Endodermal cell (in vitro differentiated cells): Measurements from ENCODE around the gene ADIPOR2. TPM values are rescaled to one million over a fixed set of nuclear protein-coding genes. Genes with fewer than 3 reads are reported as not detected.
"Not testable (repeated sequence)": the region's sequence is repeated elsewhere in the genome, so short reads cannot be mapped to it uniquely, and the experiment has no call there.

Experiments
- DNase-seq: peaks from one replicate; pipeline ENCODE4 v3.0.0-alpha.2; 2017
- H3K27ac ChIP-seq: 2 replicates; pipeline ENCODE4 v1.5.1; 2013; ENCODE audit warnings: mild to moderate bottlenecking, low read depth, low read length, moderate library complexity
- H3K27me3 ChIP-seq: 2 replicates; pipeline ENCODE4 v1.6.1; 2013; ENCODE audit warnings: mild to moderate bottlenecking, low read length, moderate library complexity; ENCODE audit not compliant: insufficient read depth, control insufficient read depth, poor library complexity, severe bottlenecking
- H3K36me3 ChIP-seq: 2 replicates; pipeline ENCODE4 v1.7.0; 2013; ENCODE audit warnings: mild to moderate bottlenecking, low read length, moderate library complexity; ENCODE audit not compliant: control insufficient read depth, insufficient read depth
- H3K4me1 ChIP-seq: one replicate; pipeline ENCODE4 v1.7.0; 2013; ENCODE audit warnings: low read length; ENCODE audit not compliant: control insufficient read depth, insufficient read depth
- H3K4me3 ChIP-seq: 2 replicates; pipeline ENCODE4 v1.5.1; 2013; ENCODE audit warnings: mild to moderate bottlenecking, low read length, moderate library complexity
- H3K9ac ChIP-seq: 2 replicates; pipeline ENCODE4 v1.6.1; 2013; ENCODE audit warnings: mild to moderate bottlenecking, low read length, moderate library complexity; ENCODE audit not compliant: poor library complexity, severe bottlenecking; ENCODE audit errors: extremely low read depth
- H3K9me3 ChIP-seq: 2 replicates; pipeline ENCODE4 v1.6.1; 2013; ENCODE audit warnings: mild to moderate bottlenecking, low read length, moderate library complexity; ENCODE audit not compliant: control insufficient read depth
- H3K27ac Mint-ChIP-seq: 2 replicates; pipeline ENCODE4 v1.8.0; 2020; ENCODE audit warnings: mixed read lengths
- H3K27me3 Mint-ChIP-seq: 2 replicates; pipeline ENCODE4 v1.8.0; 2021; ENCODE audit warnings: mild to moderate bottlenecking, mixed read lengths; ENCODE audit not compliant: insufficient read depth
- H3K36me3 Mint-ChIP-seq: 2 replicates; pipeline ENCODE4 v1.8.0; 2020; ENCODE audit warnings: low read depth, mixed read lengths
- H3K4me1 Mint-ChIP-seq: 2 replicates; pipeline ENCODE4 v1.8.0; 2020; ENCODE audit warnings: mixed read lengths
- H3K4me3 Mint-ChIP-seq: 2 replicates; pipeline ENCODE4 v1.8.0; 2020; ENCODE audit warnings: mild to moderate bottlenecking, moderate library complexity, mixed read lengths
- H3K9me3 Mint-ChIP-seq: 2 replicates; pipeline ENCODE4 v1.8.0; 2020; ENCODE audit warnings: mild to moderate bottlenecking, mixed read lengths
- CTCF ChIP-seq: fragments of 200-600 bp; sonication (generic); conservative IDR thresholded peaks from 2 replicates; pipeline ENCODE4 v1.5.0; 2021; ENCODE audit warnings: antibody characterized with exemption, mild to moderate bottlenecking
- WGBS, 2 experiments: methylation state at CpG; one replicate each; pipeline versions ENCODE4 v1.1.5 to v1.1.7; 2013; ENCODE audit warnings: missing lambda C conversion rate in 2 of 2, mixed read lengths in 1 of 2; ENCODE audit not compliant: insufficient coverage in 1 of 2, insufficient read length in 1 of 2; 5-methylcytosine and 5-hydroxymethylcytosine counted together
- total RNA-seq, 2 donors: library from RNA; stranded (reverse); fragmentation: NEBNext Ultra II Directional in 1 of 2; extraction: Animal tissue kit (Norgen Biotek cat#: 25700) in 1 of 2; gene quantifications; 2 replicates in 1 of 2; 3 replicates in 1 of 2; pipeline ENCODE4 v1.2.1, GENCODE V29; 2021

Gene ADIPOR2
- total RNA-seq, 2 donors from 2014 or later, result 53.7 to 124 TPM

- Mint-ChIP-seq H3K27ac (no peak overlapping the region), H3K4me1 (peaks cover 36% of the 10 kb centered on the region), H3K27me3 (no peaks in the 10 kb centered on the region), H3K9me3 (no peaks in the 10 kb centered on the region), H3K36me3 (peaks cover 21% of the 10 kb centered on the region), H3K4me3 (peak overlapping the region; percentile 86)
- H3K4me1 ChIP-seq, result peaks cover 4% of the 10 kb centered on the region
- no peaks in the 10 kb centered on the region for H3K27me3 ChIP-seq
- peak overlapping the region; percentile 100 for H3K4me3 ChIP-seq
- no peak for DNase-seq
- TF ChIP-seq CTCF, result no peak
- WGBS, 2 experiments, result 96% methylated on average over 13 to 15 of the region's 15 CpGs
- H3K9me3 ChIP-seq, result no peaks in the 10 kb centered on the region
- no peak overlapping the region for H3K9ac ChIP-seq
- H3K27ac ChIP-seq, result no peak overlapping the region
- peaks cover 19% of the 10 kb centered on the region for H3K36me3 ChIP-seq
Measured at GRCh38 chr12:1692895-1693610, 2.2 kb downstream of the ADIPOR2 start.

DNA sequence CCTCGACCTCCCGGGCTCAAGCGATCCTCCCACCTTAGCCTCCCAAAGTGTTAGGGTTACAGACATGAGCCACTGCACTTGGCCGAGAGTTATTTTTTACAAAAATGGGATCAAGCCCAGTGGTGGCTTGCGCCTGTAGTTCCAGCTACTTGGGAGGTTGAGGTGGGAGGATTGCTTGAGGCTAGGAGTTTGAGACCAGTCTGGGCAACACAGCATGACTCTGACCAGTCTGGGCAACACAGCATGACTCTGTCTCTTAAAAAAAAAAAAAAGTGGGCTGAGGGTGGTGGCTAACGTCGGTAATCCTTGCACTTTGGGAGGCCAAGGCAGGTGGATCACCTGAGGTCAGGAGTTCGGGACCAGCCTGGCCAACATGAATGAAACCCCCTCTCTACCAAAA is 4.2 kb downstream of the ADIPOR2 start:
- peaks cover 23% of the 10 kb centered on the region for H3K36me3 ChIP-seq
- not testable (repeated sequence) for H3K9me3 ChIP-seq, H3K4me3 Mint-ChIP-seq, H3K4me1 ChIP-seq, H3K27ac ChIP-seq, H3K4me3 ChIP-seq, DNase-seq, H3K27ac Mint-ChIP-seq, H3K27me3 ChIP-seq, H3K9ac ChIP-seq, H3K27me3 Mint-ChIP-seq, H3K9me3 Mint-ChIP-seq
- 95 to 100% methylated on average over 4 to 8 of the region's 8 CpGs for WGBS, 2 experiments
- peaks cover 39% of the 10 kb centered on the region for H3K4me1 Mint-ChIP-seq
- H3K36me3 Mint-ChIP-seq, result peaks cover 25% of the 10 kb centered on the region

DNA sequence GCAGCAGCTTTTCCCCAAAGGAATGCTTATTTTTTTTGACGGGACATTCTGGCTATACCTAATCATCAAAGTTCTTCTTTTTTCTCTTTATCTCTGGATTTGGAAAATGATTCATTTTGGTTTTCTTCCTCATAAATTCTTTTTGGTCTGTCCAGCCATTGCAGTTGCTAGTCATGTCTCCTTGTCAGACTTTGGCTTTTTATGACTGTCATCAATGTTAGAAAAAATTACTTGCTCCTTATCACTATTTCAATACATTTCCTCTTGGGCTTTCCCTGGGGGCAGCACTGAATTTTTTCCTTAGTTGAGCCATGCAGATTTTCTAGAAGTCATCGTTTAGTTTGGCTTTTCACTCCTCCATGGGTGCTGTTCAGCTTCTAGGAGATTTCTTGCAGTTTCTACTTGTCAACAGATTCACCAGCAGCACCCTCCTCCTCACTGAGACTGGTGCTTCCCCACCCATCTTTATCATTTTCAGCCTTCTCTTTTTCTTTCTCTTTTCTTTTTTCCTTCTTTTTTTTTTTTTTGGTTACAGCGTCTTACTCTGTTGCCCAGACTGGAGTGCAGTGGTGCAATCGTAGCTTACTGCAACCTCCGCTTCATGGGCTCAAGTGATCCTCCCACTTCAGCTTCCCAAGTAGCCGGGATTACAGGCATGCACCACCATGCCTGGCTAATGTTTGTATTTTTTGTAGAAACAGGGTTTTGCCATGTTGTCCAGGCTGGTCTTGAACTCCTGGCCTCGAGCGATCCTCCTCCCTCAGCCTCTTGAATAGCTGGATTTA is 5.2 kb downstream of the ADIPOR2 start:
- no peak overlapping the region for H3K27ac Mint-ChIP-seq
- TF ChIP-seq CTCF, result no peak

More for the DNA sequence above, 5.2 kb downstream of the ADIPOR2 start:
- Mint-ChIP-seq H3K4me3 (no peak overlapping the region), H3K4me1 (peaks cover 33% of the 10 kb centered on the region), H3K36me3 (peaks cover 32% of the 10 kb centered on the region), H3K9me3 (no peaks in the 10 kb centered on the region), H3K27me3 (no peaks in the 10 kb centered on the region)
- Histone ChIP-seq H3K4me1 (peaks cover 5% of the 10 kb centered on the region), H3K36me3 (peaks cover 27% of the 10 kb centered on the region), H3K27ac (no peak overlapping the region), H3K4me3 (no peak overlapping the region), H3K9me3 (no peaks in the 10 kb centered on the region), H3K9ac (no peak overlapping the region), H3K27me3 (no peaks in the 10 kb centered on the region)
- DNase-seq, result no peak
- WGBS, 2 experiments, result 83 to 91% methylated on average over 6 to 8 of the region's 8 CpGs
